SK-N-SH (cell line): ENCODE data around the gene PACSIN2. TPM values are rescaled to one million over a fixed set of nuclear protein-coding genes. Genes with fewer than 3 reads are reported as not detected.
A peak's percentile ranks its signal among the peaks of the same experiment; 100 is the strongest.

Experiments used
- CTCF ChIA-PET: fragments of 300-600, 350-600 bp; formaldehyde crosslinking; extraction: SDS; loops from one replicate; lab custom pipeline; 2021; lab: Yijun Ruan, JAX
- POLR2A ChIA-PET: fragments of 350-600 bp; sonication (Branson Sonifier 250); formaldehyde crosslinking; extraction: SDS; loops from one replicate; lab custom pipeline; 2020; ENCODE audit warnings: antibody characterized with exemption, inconsistent platforms; lab: Yijun Ruan, JAX
- DNase-seq: peaks from one replicate; pipeline ENCODE4 v3.0.0; 2012
- H2AFZ ChIP-seq: fragments of 200-600 bp; sonication (generic); 2 replicates; pipeline ENCODE4 v1.8.1; 2016; ENCODE audit warnings: antibody characterized with exemption, mild to moderate bottlenecking, low read depth
- H3F3A ChIP-seq: fragments of 200-600 bp; sonication (generic); replicated peaks from 2 replicates; pipeline ENCODE3; 2016; ENCODE audit warnings: antibody characterized with exemption, mild to moderate bottlenecking; ENCODE audit not compliant: insufficient read depth
- H3K27ac ChIP-seq, 2 experiments: fragments of 200-500 bp in 1 of 2; fragments of 200-600 bp in 1 of 2; sonication (Bioruptor generic) in 1 of 2; sonication (generic), shearing (Covaris generic) in 1 of 2; 2 replicates each; pipeline versions ENCODE4 v1.5.1 to v1.6.1; 2014 to 2016; ENCODE audit warnings: low read depth in 2 of 2, inconsistent platforms in 1 of 2, low read length in 1 of 2, mild to moderate bottlenecking in 1 of 2, mixed read lengths in 1 of 2
- H3K27me3 ChIP-seq: fragments of 200-600 bp; sonication (generic), shearing (Covaris generic); 2 replicates; pipeline ENCODE4 v1.6.1; 2016; ENCODE audit warnings: mixed run types; ENCODE audit not compliant: insufficient read depth
- H3K36me3 ChIP-seq, 2 experiments: fragments of 200-500 bp in 1 of 2; fragments of 200-600 bp in 1 of 2; sonication (Bioruptor generic) in 1 of 2; sonication (generic) in 1 of 2; replicated peaks in 1 of 2; 2 replicates each; pipeline versions ENCODE3 to v1.5.1; 2014 to 2016; ENCODE audit warnings: low read length in 1 of 2, mild to moderate bottlenecking in 1 of 2; ENCODE audit not compliant: insufficient read depth in 2 of 2, control insufficient read depth in 1 of 2
- H3K4me1 ChIP-seq, 2 experiments: fragments of 200-500 bp in 1 of 2; fragments of 200-600 bp in 1 of 2; sonication (Bioruptor generic) in 1 of 2; sonication (generic), shearing (Covaris generic) in 1 of 2; 2 replicates each; pipeline versions ENCODE4 v1.5.1 to v1.6.1; 2014 to 2016; ENCODE audit warnings: low read depth in 1 of 2, low read length in 1 of 2, mixed run types in 1 of 2; ENCODE audit not compliant: insufficient read depth in 2 of 2, control insufficient read depth in 1 of 2
- H3K4me2 ChIP-seq: fragments of 200-600 bp; sonication (generic), shearing (Covaris generic); 2 replicates; pipeline ENCODE4 v1.6.1; 2017; ENCODE audit warnings: mixed run types
- H3K4me3 ChIP-seq, 2 experiments: fragments of 200-500 bp in 1 of 2; fragments of 200-600 bp in 1 of 2; sonication (Bioruptor generic) in 1 of 2; sonication (generic), shearing (Covaris generic) in 1 of 2; 2 replicates each; pipeline versions ENCODE4 v1.5.1 to v1.8.1; 2014 to 2016; ENCODE audit warnings: low read depth in 2 of 2, inconsistent platforms in 1 of 2, low read length in 1 of 2, mild to moderate bottlenecking in 1 of 2, mixed read lengths in 1 of 2, moderate library complexity in 1 of 2
- H3K79me2 ChIP-seq: fragments of 200-600 bp; sonication (generic); 2 replicates; pipeline ENCODE4 v1.8.1; 2017; ENCODE audit warnings: mild to moderate bottlenecking; ENCODE audit not compliant: insufficient read depth
- H3K9ac ChIP-seq: fragments of 200-600 bp; sonication (generic); 2 replicates; pipeline ENCODE4 v1.6.1; 2017; ENCODE audit warnings: mixed run types
- H3K9me2 ChIP-seq: fragments of 200-600 bp; sonication (generic); 2 replicates; pipeline ENCODE4 v1.6.1; 2017; ENCODE audit warnings: mixed run types
- H3K9me3 ChIP-seq: fragments of 200-600 bp; sonication (generic); 2 replicates; pipeline ENCODE4 v1.6.1; 2017; ENCODE audit warnings: mixed run types, mild to moderate bottlenecking, moderate library complexity
- H4K20me1 ChIP-seq: fragments of 200-600 bp; sonication (generic); 2 replicates; pipeline ENCODE4 v1.6.1; 2017; ENCODE audit warnings: mild to moderate bottlenecking, mixed run types; ENCODE audit not compliant: insufficient read depth
- CTCF ChIP-seq: fragments of 200-600 bp; sonication (generic); IDR thresholded peaks from 2 replicates; pipeline ENCODE4 v1.6.1; 2017; ENCODE audit warnings: antibody characterized with exemption, mild to moderate bottlenecking, moderate library complexity
- ELF1 ChIP-seq: IDR thresholded peaks from 2 replicates; pipeline ENCODE4 v1.4.0; 2012
- EZH2phosphoT487 ChIP-seq: fragments of 200-600 bp; sonication (generic); IDR thresholded peaks from 2 replicates; pipeline ENCODE4 v1.6.1; 2017; ENCODE audit warnings: low read depth, mixed run types, mild to moderate bottlenecking, antibody characterized with exemption, moderate library complexity, borderline replicate concordance
- FOSL2 ChIP-seq: IDR thresholded peaks from 2 replicates; pipeline ENCODE4 v1.4.0; 2012; ENCODE audit warnings: low read depth, mild to moderate bottlenecking, moderate library complexity, borderline replicate concordance
- FOXJ3 ChIP-seq: sonication (generic); formaldehyde crosslinking; IDR thresholded peaks from 2 replicates; pipeline ENCODE4 v1.5.1; 2020; ENCODE audit warnings: mild to moderate bottlenecking, missing genetic modification reagents
- FOXM1 ChIP-seq: IDR thresholded peaks from 2 replicates; pipeline ENCODE4 v1.4.0; 2012; ENCODE audit warnings: low read depth, mild to moderate bottlenecking
- GABPA ChIP-seq: IDR thresholded peaks from 2 replicates; pipeline ENCODE4 v1.4.0; 2012; ENCODE audit warnings: low read depth, mild to moderate bottlenecking
- MAX ChIP-seq: IDR thresholded peaks from 2 replicates; pipeline ENCODE4 v1.4.0; 2012; ENCODE audit warnings: low read depth
- NFIC ChIP-seq: IDR thresholded peaks from 2 replicates; pipeline ENCODE4 v1.4.0; 2012; ENCODE audit warnings: borderline replicate concordance
- NRF1 ChIP-seq: IDR thresholded peaks from 2 replicates; pipeline ENCODE4 v1.6.1; 2012; ENCODE audit warnings: low read depth, mild to moderate bottlenecking, low read length
- PBX3 ChIP-seq: IDR thresholded peaks from 2 replicates; pipeline ENCODE4; 2012
- POLR2AphosphoS5 ChIP-seq: IDR thresholded peaks from 2 replicates; pipeline ENCODE4 v1.6.1; 2012; ENCODE audit warnings: low read depth, low read length
- RAD21 ChIP-seq: IDR thresholded peaks from 2 replicates; pipeline ENCODE4 v1.6.1; 2012; ENCODE audit warnings: mild to moderate bottlenecking, low read length
- RCOR1 ChIP-seq: fragments of 150-350 bp; IDR thresholded peaks from 2 replicates; pipeline ENCODE4 v1.6.1; 2017; ENCODE audit warnings: antibody characterized with exemption, low read length
- REST ChIP-seq: IDR thresholded peaks from 2 replicates; pipeline ENCODE4 v1.6.1; 2012; ENCODE audit warnings: mild to moderate bottlenecking, low read depth, low read length, moderate library complexity
- RFX5 ChIP-seq: IDR thresholded peaks from 2 replicates; pipeline ENCODE4 v1.6.1; 2012; ENCODE audit warnings: mild to moderate bottlenecking, improper control_type of control experiment, low read length
- RXRA ChIP-seq: IDR thresholded peaks from 2 replicates; pipeline ENCODE4 v1.4.0; 2012; ENCODE audit warnings: low read depth, mild to moderate bottlenecking, borderline replicate concordance
- SMC3 ChIP-seq: IDR thresholded peaks from 2 replicates; pipeline ENCODE4 v1.6.1; 2012; ENCODE audit warnings: low read depth, low read length, improper control_type of control experiment
- TAF1 ChIP-seq: IDR thresholded peaks from 2 replicates; pipeline ENCODE4 v1.6.1; 2012; ENCODE audit warnings: low read depth, mild to moderate bottlenecking, low read length, moderate library complexity, borderline replicate concordance
- TCF12 ChIP-seq: IDR thresholded peaks from 2 replicates; pipeline ENCODE4 v1.4.0; 2012
- TEAD4 ChIP-seq: IDR thresholded peaks from 2 replicates; pipeline ENCODE4 v1.4.0; 2012; ENCODE audit warnings: mild to moderate bottlenecking, borderline replicate concordance; ENCODE audit not compliant: insufficient read depth
- USF1 ChIP-seq: IDR thresholded peaks from 2 replicates; pipeline ENCODE4 v1.4.0; 2012; ENCODE audit warnings: low read depth, borderline replicate concordance
- USF2 ChIP-seq: fragments of 150-350 bp; IDR thresholded peaks from 2 replicates; pipeline ENCODE4 v1.6.1; 2017; ENCODE audit warnings: antibody characterized with exemption, low read length, low read depth, borderline replicate concordance
- ZBTB33 ChIP-seq: IDR thresholded peaks from 2 replicates; pipeline ENCODE4 v1.4.0; 2012; ENCODE audit warnings: low read depth, borderline replicate concordance
- WGBS: methylation state at CpG from one replicate; pipeline ENCODE4 v1.1.6; 2017; ENCODE audit warnings: low lambda C conversion rate; 5-methylcytosine and 5-hydroxymethylcytosine counted together
- polyA plus RNA-seq, 3 experiments: library from polyadenylated mRNA; depleted of rRNA; stranded (reverse); fragments of >200 nt; gene quantifications; 2 replicates each; pipeline ENCODE4 v1.2.3, GENCODE V29; 2012

The PACSIN2 gene
- polyA plus RNA-seq, 1 of the 3 experiments (the other 2 are of a cell fraction): 60.5 TPM

- H3K9ac ChIP-seq: peak overlapping the region; percentile 74
- peak overlapping the region; percentile 83 for H3K4me2 ChIP-seq
- peaks cover 7% of the 10 kb centered on the region for H3F3A ChIP-seq
- H3K79me2 ChIP-seq: peaks cover 92% of the 10 kb centered on the region
- DNase-seq: no peak
- peaks cover 25 to 42% of the 10 kb centered on the region in 2 experiments for H3K4me1 ChIP-seq
- CTCF ChIA-PET: interaction anchor here (1.1 kb wide), 1 partner anchor 135 kb away, joined by 3 read pairs; no protein-coding TSS in a partner anchor
- peak overlapping the region; percentile 25 to 52; a peak in 3 of 4 replicates for H3K4me3 ChIP-seq
- no peaks in the 10 kb centered on the region for H4K20me1 ChIP-seq
- H3K9me2 ChIP-seq: no peaks in the 10 kb centered on the region
- no peaks in the 10 kb centered on the region for H3K27me3 ChIP-seq
- no peaks in the 10 kb centered on the region for H3K36me3 ChIP-seq
- WGBS: 3% methylated on average over 5 of the region's 5 CpGs
- no peaks in the 10 kb centered on the region for H3K9me3 ChIP-seq
- POLR2A ChIA-PET: no interaction called here
- H3K27ac ChIP-seq: peak overlapping the region; percentile 69 to 96; a peak in 3 of 4 replicates
- no peak overlapping the region for H2AFZ ChIP-seq
- no peak for TF ChIP-seq FOXJ3
- TF ChIP-seq NFIC: peak; percentile 54
- TF ChIP-seq POLR2AphosphoS5: no peak
- TF ChIP-seq ZBTB33: no peak
- TF ChIP-seq CTCF: no peak
- TF ChIP-seq ELF1: no peak
- 0 out of 2 replicates have a peak, but pooled peaks have one; percentile 28 for TF ChIP-seq RXRA
- peak; percentile 51; the same call in 1 of the 2 replicates for TF ChIP-seq FOSL2
- TF ChIP-seq RFX5: no peak
- TF ChIP-seq FOXM1: no peak
- no peak for TF ChIP-seq TAF1
- TF ChIP-seq SMC3: no peak
- TF ChIP-seq RAD21: no peak
- no peak for TF ChIP-seq REST
- TF ChIP-seq PBX3: peak; percentile 50; the same call in 1 of the 2 replicates
- 0 out of 2 replicates have a peak, but pooled peaks have one; percentile 26 for TF ChIP-seq TEAD4
- TF ChIP-seq MAX: peak; percentile 49; the same call in 1 of the 2 replicates
- TF ChIP-seq USF1: no peak
- no peak for TF ChIP-seq RCOR1
- no peak for TF ChIP-seq NRF1
- TF ChIP-seq GABPA: no peak
- TF ChIP-seq TCF12: peak; percentile 71
- no peak for TF ChIP-seq USF2
- TF ChIP-seq EZH2phosphoT487: no peak
These were observed 12.8 kb downstream of the PACSIN2 start for GRCh38 chr22:43002202-43002586.
